Testis (tissue), 2 donors: Measurements from ENCODE around the gene RCL1.

ENCODE experiments used
- POLR2A ChIP-seq: fragments of 450-650 bp; IDR thresholded peaks from one replicate; pipeline ENCODE4 v1.6.1; 2017; ENCODE audit warnings: antibody characterized with exemption, mild to moderate bottlenecking, moderate library complexity
- TF ChIP-seq, protein P1 (sequence below), 3 experiments: fragments of 450-650 bp in 2 of 3; fragments of 200-600 bp in 1 of 3; sonication (generic) in 1 of 3; IDR thresholded peaks; one replicate each; pipeline ENCODE4 v1.5.1; 2016 to 2019; ENCODE audit warnings: antibody characterized with exemption in 3 of 3, mild to moderate bottlenecking in 2 of 3, moderate library complexity in 1 of 3

GRCh38 chr9:4833781-4834560 lies 41.2 kb downstream of the RCL1 start:
- TF ChIP-seq, protein P1, sequence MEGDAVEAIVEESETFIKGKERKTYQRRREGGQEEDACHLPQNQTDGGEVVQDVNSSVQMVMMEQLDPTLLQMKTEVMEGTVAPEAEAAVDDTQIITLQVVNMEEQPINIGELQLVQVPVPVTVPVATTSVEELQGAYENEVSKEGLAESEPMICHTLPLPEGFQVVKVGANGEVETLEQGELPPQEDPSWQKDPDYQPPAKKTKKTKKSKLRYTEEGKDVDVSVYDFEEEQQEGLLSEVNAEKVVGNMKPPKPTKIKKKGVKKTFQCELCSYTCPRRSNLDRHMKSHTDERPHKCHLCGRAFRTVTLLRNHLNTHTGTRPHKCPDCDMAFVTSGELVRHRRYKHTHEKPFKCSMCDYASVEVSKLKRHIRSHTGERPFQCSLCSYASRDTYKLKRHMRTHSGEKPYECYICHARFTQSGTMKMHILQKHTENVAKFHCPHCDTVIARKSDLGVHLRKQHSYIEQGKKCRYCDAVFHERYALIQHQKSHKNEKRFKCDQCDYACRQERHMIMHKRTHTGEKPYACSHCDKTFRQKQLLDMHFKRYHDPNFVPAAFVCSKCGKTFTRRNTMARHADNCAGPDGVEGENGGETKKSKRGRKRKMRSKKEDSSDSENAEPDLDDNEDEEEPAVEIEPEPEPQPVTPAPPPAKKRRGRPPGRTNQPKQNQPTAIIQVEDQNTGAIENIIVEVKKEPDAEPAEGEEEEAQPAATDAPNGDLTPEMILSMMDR (IDR thresholded peaks at IDR 0.05): no peak
- no peak for TF ChIP-seq POLR2A
